Measurements from ENCODE around the gene CAMSAP1.

CAMSAP1 gene

GRCh38 chr9:135774794-135775525 is 132.4 kb downstream of the CAMSAP1 start:
- no peak for DNase-seq (ENCODE audit: low spot score)

- DNase-seq (ENCODE audit: low spot score) = no peak
Observed at GRCh38 chr9:135774239-135774747, 133.1 kb downstream of the CAMSAP1 start.

GRCh38 chr9:135773530-135774238 is 133.7 kb downstream of the CAMSAP1 start:
- no peak for DNase-seq (ENCODE audit: low spot score)

GRCh38 chr9:135772702-135773493 is 134.4 kb downstream of the CAMSAP1 start:
- no peak for DNase-seq (ENCODE audit: low spot score)

- DNase-seq (ENCODE audit: low spot score) = no peak
Observed at GRCh38 chr9:135772056-135772646, 135.2 kb downstream of the CAMSAP1 start.

- no peak for DNase-seq (ENCODE audit: low spot score)
Observed at GRCh38 chr9:135771401-135772051, 135.8 kb downstream of the CAMSAP1 start.

GRCh38 chr9:135770771-135771170 is 136.6 kb downstream of the CAMSAP1 start:
- no peak for DNase-seq (ENCODE audit: low spot score)

GRCh38 chr9:135770203-135770535 is 137.2 kb downstream of the CAMSAP1 start:
- DNase-seq (ENCODE audit: low spot score) = no peak

- no peak for DNase-seq (ENCODE audit: low spot score)
Observed at GRCh38 chr9:135769489-135770202, 137.7 kb downstream of the CAMSAP1 start.

GRCh38 chr9:135768516-135769218 is 138.7 kb downstream of the CAMSAP1 start:
- DNase-seq (ENCODE audit: low spot score) = no peak

GRCh38 chr9:135766707-135767106 is 140.6 kb downstream of the CAMSAP1 start:
- no peak for DNase-seq (ENCODE audit: low spot score)

- DNase-seq (ENCODE audit: low spot score) = no peak
Observed at GRCh38 chr9:135766251-135766650, 141.1 kb downstream of the CAMSAP1 start.

GRCh38 chr9:135765416-135765815 is 141.9 kb downstream of the CAMSAP1 start:
- no peak for DNase-seq (ENCODE audit: low spot score)

GRCh38 chr9:135764731-135765130 is 142.6 kb downstream of the CAMSAP1 start:
- peak; percentile 52 for DNase-seq (ENCODE audit: low spot score)

- DNase-seq (ENCODE audit: low spot score) = no peak
Observed at GRCh38 chr9:135763716-135764446, 143.5 kb downstream of the CAMSAP1 start.

GRCh38 chr9:135762921-135763320 is 144.4 kb downstream of the CAMSAP1 start:
- no peak for DNase-seq (ENCODE audit: low spot score)

GRCh38 chr9:135761845-135762168 is 145.5 kb downstream of the CAMSAP1 start:
- DNase-seq (ENCODE audit: low spot score) = no peak

- DNase-seq (ENCODE audit: low spot score) = no peak
Observed at GRCh38 chr9:135761150-135761844, 146.0 kb downstream of the CAMSAP1 start.

GRCh38 chr9:135760465-135760864 is 146.9 kb downstream of the CAMSAP1 start:
- no peak for DNase-seq (ENCODE audit: low spot score)

Data from GM03348 (cell line).